Fibroblast of villous mesenchyme (primary cell): Measurements from ENCODE around the gene MAB21L4. TPM values are rescaled to one million over a fixed set of nuclear protein-coding genes. Genes with fewer than 3 reads are reported as not detected.
A peak's percentile ranks its signal among the peaks of the same experiment; 100 is the strongest.

ENCODE experiments used
- DNase-seq: peaks from one replicate; pipeline ENCODE4 v3.0.0-alpha.2; 2010; ENCODE audit warnings: low read depth
- H3K4me3 ChIP-seq: 2 replicates; pipeline ENCODE4 v1.5.1; 2011; ENCODE audit warnings: low read depth, mild to moderate bottlenecking, low read length
- CTCF ChIP-seq: IDR thresholded peaks from 2 replicates; pipeline ENCODE4 v1.5.1; 2012; ENCODE audit warnings: low read depth, mild to moderate bottlenecking, low read length; ENCODE audit not compliant: insufficient read depth
- total RNA-seq: library from RNA; depleted of rRNA; stranded (reverse); fragments of >200 nt; gene quantifications from 2 replicates; pipeline ENCODE4 v1.2.3, GENCODE V29; 2012

The MAB21L4 gene
- total RNA-seq, 1 donor: not detected

- no peak for DNase-seq
- H3K4me3 ChIP-seq: no peak overlapping the region
- TF ChIP-seq CTCF: no peak
Measured at GRCh38 chr2:240928476-240929363, 32.8 kb upstream of the MAB21L4 start.

GRCh38 chr2:240927390-240927781 lies 31.4 kb upstream of the MAB21L4 start:
- no peak for TF ChIP-seq CTCF
- DNase-seq: no peak
- H3K4me3 ChIP-seq: no peak overlapping the region

GRCh38 chr2:240926516-240927389 lies 30.8 kb upstream of the MAB21L4 start:
- DNase-seq: peak; percentile 23
- TF ChIP-seq CTCF: no peak
- peak overlapping the region; percentile 7 for H3K4me3 ChIP-seq

- TF ChIP-seq CTCF: no peak
- H3K4me3 ChIP-seq: no peak overlapping the region
- DNase-seq: no peak
Measured at GRCh38 chr2:240925568-240926515, 29.9 kb upstream of the MAB21L4 start.

- no peak for TF ChIP-seq CTCF
- no peak for DNase-seq
- no peak overlapping the region for H3K4me3 ChIP-seq
Measured at GRCh38 chr2:240925191-240925567, 29.2 kb upstream of the MAB21L4 start.

GRCh38 chr2:240922982-240923537 lies 27.1 kb upstream of the MAB21L4 start:
- no peak overlapping the region for H3K4me3 ChIP-seq
- no peak for DNase-seq
- TF ChIP-seq CTCF: no peak
